HUES64 (cell line): Measurements from ENCODE around the gene ODR4.
"Not testable (repeated sequence)": the region's sequence is repeated elsewhere in the genome, so short reads cannot be mapped to it uniquely, and the experiment has no call there.

Experiments
- H3K27ac ChIP-seq: 2 replicates; pipeline ENCODE4 v1.7.0; 2013; ENCODE audit warnings: low read depth, low read length, inconsistent platforms
- H3K27me3 ChIP-seq: 2 replicates; pipeline ENCODE4 v1.6.1; 2013; ENCODE audit warnings: mild to moderate bottlenecking, low read length; ENCODE audit not compliant: insufficient read depth
- H3K36me3 ChIP-seq: 2 replicates; pipeline ENCODE4 v1.6.1; 2013; ENCODE audit warnings: mild to moderate bottlenecking, low read length; ENCODE audit not compliant: insufficient read depth
- H3K4me1 ChIP-seq: 2 replicates; pipeline ENCODE4 v1.6.1; 2013; ENCODE audit warnings: mild to moderate bottlenecking, low read length, moderate library complexity; ENCODE audit not compliant: insufficient read depth
- H3K4me3 ChIP-seq: 2 replicates; pipeline ENCODE4 v1.5.1; 2013; ENCODE audit warnings: mild to moderate bottlenecking, low read length, moderate library complexity
- H3K9ac ChIP-seq: 2 replicates; pipeline ENCODE4 v1.6.1; 2013; ENCODE audit warnings: mild to moderate bottlenecking, low read depth, low read length
- H3K9me3 ChIP-seq: 2 replicates; pipeline ENCODE4 v1.6.1; 2013; ENCODE audit warnings: low read depth, low read length; ENCODE audit not compliant: insufficient read depth
- WGBS: fragments of 150-250, 120-280 bp; methylation state at CpG from one replicate; pipeline ENCODE4 v1.1.7; 2013; ENCODE audit warnings: missing lambda C conversion rate; 5-methylcytosine and 5-hydroxymethylcytosine counted together

The ODR4 gene

DNA sequence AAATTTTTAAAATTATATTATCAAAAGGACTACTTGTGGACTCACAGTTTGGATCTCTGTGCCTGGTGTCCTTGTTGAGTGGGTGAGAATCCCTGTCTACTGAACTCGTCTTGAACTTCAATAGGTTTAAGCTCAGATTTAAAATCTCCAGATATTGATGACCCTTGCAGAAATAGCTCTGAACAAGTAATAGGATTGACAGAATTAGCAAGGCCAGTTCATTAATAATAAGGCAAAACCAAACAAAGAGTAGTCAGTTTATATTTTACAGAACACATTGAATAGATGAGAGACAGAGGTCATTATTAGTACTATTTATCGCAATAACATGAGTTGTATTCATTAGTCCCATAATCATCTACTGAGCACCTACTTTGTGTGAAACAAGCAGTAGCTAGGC lies 85.4 kb downstream of the ODR4 start, which contains the start of gene PDC:
Gene PDC, minus strand, starts transcription at position 101 of the 400 bp plus-strand sequence. CDS start 11,655 bp downstream, outside the sequence.
- Histone ChIP-seq H3K9me3 (no peaks in the 10 kb centered on the region), H3K36me3 (no peaks in the 10 kb centered on the region), H3K4me1 (peaks cover 3% of the 10 kb centered on the region; the same call in 1 of the 2 replicates), H3K9ac (no peak within 1 kb of the TSS), H3K27ac (no peak within 1 kb of the TSS), H3K4me3 (no peak within 1 kb of the TSS), H3K27me3 (no peaks in the 10 kb centered on the region)
- 85% methylated on average over 1 of the region's 2 CpGs for WGBS

DNA sequence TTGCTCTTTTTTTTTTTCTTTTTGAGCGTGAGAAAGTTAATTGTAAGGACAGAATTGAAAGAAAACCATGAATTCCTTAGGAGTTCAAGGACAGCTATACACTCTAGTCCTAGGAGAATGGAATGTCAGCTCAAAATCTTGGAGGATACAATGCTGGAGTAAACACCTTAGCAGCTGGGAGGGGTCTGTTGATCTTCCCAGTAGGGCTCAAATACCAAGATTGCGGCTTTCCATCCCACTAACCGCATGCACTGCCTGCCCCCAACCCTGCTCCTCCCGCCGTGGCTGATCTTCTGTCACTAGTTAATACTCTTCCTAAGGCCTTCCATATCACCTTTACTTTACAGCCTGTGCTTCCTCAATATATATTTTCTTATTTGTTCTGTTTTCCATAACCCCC lies 87.9 kb downstream of the ODR4 start:
- 58% methylated on average over 4 of the region's 5 CpGs for WGBS
- Histone ChIP-seq H3K4me1 (peaks cover 3% of the 10 kb centered on the region; the same call in 1 of the 2 replicates), H3K27me3 (no peaks in the 10 kb centered on the region), H3K4me3 (no peak overlapping the region), H3K9ac (no peak overlapping the region), H3K9me3 (no peaks in the 10 kb centered on the region), H3K36me3 (no peaks in the 10 kb centered on the region), H3K27ac (no peak overlapping the region)

DNA sequence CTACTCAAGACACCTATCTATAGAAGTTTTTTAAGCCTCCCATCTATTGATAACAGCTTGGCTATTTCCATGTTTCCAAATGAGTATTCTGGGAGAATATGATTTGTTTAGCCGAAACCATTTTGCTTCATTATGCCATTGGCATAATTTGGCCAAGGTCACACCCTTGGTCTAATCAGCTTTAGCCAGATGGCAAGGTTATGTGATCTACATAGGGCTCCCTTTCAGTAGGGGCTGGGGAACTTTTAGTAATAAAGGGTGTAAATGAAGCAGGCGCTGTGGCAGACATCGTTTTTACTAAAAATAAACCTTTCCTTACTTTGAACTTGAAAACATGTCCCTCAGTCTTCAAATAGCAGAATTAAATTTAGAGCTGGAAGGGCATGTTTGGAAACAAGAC lies 88.3 kb downstream of the ODR4 start:
- H3K36me3 ChIP-seq, result no peaks in the 10 kb centered on the region
- no peaks in the 10 kb centered on the region for H3K9me3 ChIP-seq
- H3K4me1 ChIP-seq, result peaks cover 3% of the 10 kb centered on the region; the same call in 1 of the 2 replicates
- no peak overlapping the region for H3K9ac ChIP-seq
- H3K4me3 ChIP-seq, result no peak overlapping the region
- no peaks in the 10 kb centered on the region for H3K27me3 ChIP-seq
- 100% methylated on average over 1 of the region's 3 CpGs for WGBS
- H3K27ac ChIP-seq, result no peak overlapping the region

DNA sequence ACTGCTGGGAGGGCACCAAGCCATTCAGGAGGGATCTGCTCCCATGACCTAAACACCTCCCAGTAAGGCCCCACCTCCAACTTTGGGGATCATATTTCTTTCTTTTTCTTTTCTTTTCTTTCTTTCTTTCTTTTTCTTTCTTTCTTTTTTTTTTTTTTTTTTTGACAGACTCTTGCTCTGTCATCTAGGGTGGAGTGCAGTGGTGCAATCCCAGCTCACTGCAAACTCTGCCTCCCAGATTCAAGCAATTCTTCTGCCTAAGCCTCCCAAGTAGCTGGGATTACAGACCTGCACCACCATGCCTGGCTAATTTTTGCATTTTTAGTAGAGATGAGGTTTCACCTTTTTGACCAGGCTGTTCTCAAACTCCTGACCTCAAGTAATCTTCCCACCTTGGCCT lies 89.9 kb downstream of the ODR4 start:
- H3K4me3 ChIP-seq, H3K4me1 ChIP-seq, H3K27ac ChIP-seq, H3K36me3 ChIP-seq, H3K9ac ChIP-seq, H3K27me3 ChIP-seq, H3K9me3 ChIP-seq: not testable (repeated sequence)

DNA sequence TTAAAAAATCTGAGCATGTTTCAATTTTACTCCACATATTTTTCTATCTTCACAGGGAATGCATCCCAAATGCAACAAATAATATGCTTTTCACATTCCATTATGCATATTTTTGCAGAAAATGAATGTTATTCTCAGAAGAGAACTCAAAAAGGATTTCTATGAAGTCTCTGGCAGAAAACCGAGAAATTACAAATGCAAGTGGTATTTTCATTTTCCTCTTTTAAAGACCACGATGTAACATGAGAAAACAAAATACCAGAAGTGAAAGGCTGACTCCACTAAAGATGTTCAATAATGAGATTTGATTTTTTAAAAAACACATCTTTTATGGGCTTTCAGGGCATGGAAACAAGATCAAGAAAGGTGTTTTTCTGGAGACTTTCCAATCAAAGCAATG lies 90.3 kb downstream of the ODR4 start:
- H3K27me3 ChIP-seq, result no peaks in the 10 kb centered on the region
- no peak overlapping the region for H3K4me3 ChIP-seq
- WGBS, result 92% methylated on average over 2 of the region's 2 CpGs
- no peak overlapping the region for H3K27ac ChIP-seq
- no peaks in the 10 kb centered on the region for H3K36me3 ChIP-seq
- no peak overlapping the region for H3K9ac ChIP-seq
- H3K9me3 ChIP-seq, result no peaks in the 10 kb centered on the region
- H3K4me1 ChIP-seq, result peaks cover 3% of the 10 kb centered on the region; the same call in 1 of the 2 replicates
